ENCODE data around the gene NOTCH3. TPM values are rescaled to one million over a fixed set of nuclear protein-coding genes. Genes with fewer than 3 reads are reported as not detected.
A peak's percentile ranks its signal among the peaks of the same experiment; 100 is the strongest.

The NOTCH3 gene
- total RNA-seq, 2 donors from 2014 or later, result 0.05 to 0.18 TPM

DNA sequence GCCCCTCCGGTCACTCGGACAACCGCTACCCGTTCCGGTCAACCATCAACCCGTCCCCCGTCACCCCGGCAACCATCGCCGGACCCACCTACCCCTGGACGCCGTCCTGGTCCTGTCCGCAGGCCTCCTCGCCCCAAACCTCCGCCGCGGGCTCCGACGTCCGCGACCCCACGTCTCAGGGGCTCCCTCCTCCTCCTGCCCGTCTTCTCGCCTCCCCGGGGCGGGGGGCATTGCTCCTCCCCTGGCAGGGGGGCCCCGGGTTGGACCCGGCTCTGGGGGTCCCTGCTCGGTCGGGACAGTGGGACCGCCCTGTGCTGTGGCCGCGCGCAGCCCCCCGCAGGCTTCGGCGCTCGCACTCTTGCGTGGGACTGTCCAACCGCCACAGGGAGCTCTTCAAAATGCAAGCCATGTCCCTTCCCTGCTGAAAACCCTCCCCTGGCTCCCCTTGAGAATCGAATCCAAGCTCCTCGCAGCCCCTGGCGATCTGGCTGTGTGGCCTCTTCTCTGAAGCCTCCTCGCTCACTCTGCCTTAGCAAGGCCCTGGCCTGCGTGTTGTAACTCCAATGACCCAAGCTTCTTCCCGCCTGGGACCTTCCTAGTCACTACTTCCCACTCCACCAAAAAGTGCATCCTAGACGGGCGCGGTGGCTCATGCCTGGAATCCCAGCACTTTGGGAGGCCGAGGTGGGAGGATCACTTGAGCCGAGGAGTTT lies 23.0 kb upstream of the NOTCH3 start:
- DNase-seq (no peak), ATAC-seq (no peak)
- Mint-ChIP-seq H3K4me3 (peak overlapping the region; percentile 86), H3K4me1 (peaks cover 9% of the 10 kb centered on the region), H3K27ac (peak overlapping the region; percentile 81), H3K36me3 (ENCODE audit: low read depth) (no peaks in the 10 kb centered on the region), H3K27me3 (peaks cover 17% of the 10 kb centered on the region)
- H3K9me3 ChIP-seq (ENCODE audit: control insufficient read depth, low read length, poor library complexity, severe bottlenecking), result no peaks in the 10 kb centered on the region

- H3K9me3 ChIP-seq (ENCODE audit: control insufficient read depth, low read length, poor library complexity, severe bottlenecking), result no peaks in the 10 kb centered on the region
- DNase-seq (peak; percentile 53 to 65 (median 58)), ATAC-seq (peak; percentile 99)
- H3K4me3 Mint-ChIP-seq, result peak overlapping the region; percentile 86
- peak overlapping the region; percentile 81 for H3K27ac Mint-ChIP-seq
- peaks cover 9% of the 10 kb centered on the region for H3K4me1 Mint-ChIP-seq
- peaks cover 17% of the 10 kb centered on the region for H3K27me3 Mint-ChIP-seq
- no peaks in the 10 kb centered on the region for H3K36me3 Mint-ChIP-seq (ENCODE audit: low read depth)
Measured at GRCh38 chr19:15222738-15223648, 22.2 kb upstream of the NOTCH3 start.

GRCh38 chr19:15220833-15221232 lies 20.0 kb upstream of the NOTCH3 start:
- DNase-seq, result no peak
- no peak for ATAC-seq
- no peaks in the 10 kb centered on the region for H3K9me3 ChIP-seq (ENCODE audit: control insufficient read depth, low read length, poor library complexity, severe bottlenecking)
- H3K36me3 Mint-ChIP-seq (ENCODE audit: low read depth), result no peaks in the 10 kb centered on the region
- H3K27me3 Mint-ChIP-seq, result peaks cover 12% of the 10 kb centered on the region
- peaks cover 9% of the 10 kb centered on the region for H3K4me1 Mint-ChIP-seq
- H3K4me3 Mint-ChIP-seq, result no peak overlapping the region
- no peak overlapping the region for H3K27ac Mint-ChIP-seq

GRCh38 chr19:15218501-15218900 lies 17.7 kb upstream of the NOTCH3 start:
- Mint-ChIP-seq H3K27ac (no peak overlapping the region), H3K4me3 (no peak overlapping the region), H3K27me3 (peaks cover 12% of the 10 kb centered on the region), H3K4me1 (peaks cover 12% of the 10 kb centered on the region), H3K36me3 (ENCODE audit: low read depth) (no peaks in the 10 kb centered on the region)
- H3K9me3 ChIP-seq (ENCODE audit: control insufficient read depth, low read length, poor library complexity, severe bottlenecking), result no peaks in the 10 kb centered on the region
- DNase-seq (no peak), ATAC-seq (no peak)

GRCh38 chr19:15216363-15216762 lies 15.6 kb upstream of the NOTCH3 start:
- ATAC-seq, result no peak
- Mint-ChIP-seq H3K27ac (no peak overlapping the region), H3K4me1 (peaks cover 5% of the 10 kb centered on the region), H3K27me3 (peaks cover 4% of the 10 kb centered on the region), H3K36me3 (ENCODE audit: low read depth) (no peaks in the 10 kb centered on the region), H3K4me3 (no peak overlapping the region)
- DNase-seq, result no peak
- H3K9me3 ChIP-seq (ENCODE audit: control insufficient read depth, low read length, poor library complexity, severe bottlenecking), result no peaks in the 10 kb centered on the region

GRCh38 chr19:15213715-15214381 lies 13.1 kb upstream of the NOTCH3 start:
- Mint-ChIP-seq H3K27me3 (no peaks in the 10 kb centered on the region), H3K4me3 (no peak overlapping the region), H3K4me1 (peaks cover 5% of the 10 kb centered on the region), H3K27ac (no peak overlapping the region), H3K36me3 (ENCODE audit: low read depth) (no peaks in the 10 kb centered on the region)
- H3K9me3 ChIP-seq (ENCODE audit: control insufficient read depth, low read length, poor library complexity, severe bottlenecking), result no peaks in the 10 kb centered on the region
- DNase-seq (no peak), ATAC-seq (no peak)

GRCh38 chr19:15212711-15213110 lies 11.9 kb upstream of the NOTCH3 start:
- Mint-ChIP-seq H3K27ac (no peak overlapping the region), H3K36me3 (ENCODE audit: low read depth) (no peaks in the 10 kb centered on the region), H3K4me1 (peaks cover 5% of the 10 kb centered on the region), H3K4me3 (no peak overlapping the region), H3K27me3 (no peaks in the 10 kb centered on the region)
- no peaks in the 10 kb centered on the region for H3K9me3 ChIP-seq (ENCODE audit: control insufficient read depth, low read length, poor library complexity, severe bottlenecking)
- no peak for ATAC-seq
- DNase-seq, result no peak

GRCh38 chr19:15210323-15210781 lies 9.6 kb upstream of the NOTCH3 start:
- DNase-seq (no peak), ATAC-seq (peak; percentile 47)
- Mint-ChIP-seq H3K36me3 (ENCODE audit: low read depth) (no peaks in the 10 kb centered on the region), H3K4me3 (no peak overlapping the region), H3K27ac (no peak overlapping the region), H3K27me3 (peaks cover 12% of the 10 kb centered on the region), H3K4me1 (peaks cover 4% of the 10 kb centered on the region)
- no peaks in the 10 kb centered on the region for H3K9me3 ChIP-seq (ENCODE audit: control insufficient read depth, low read length, poor library complexity, severe bottlenecking)

- DNase-seq (no peak), ATAC-seq (no peak)
- Mint-ChIP-seq H3K4me3 (peak overlapping the region; percentile 81), H3K27ac (no peak overlapping the region), H3K4me1 (peaks cover 13% of the 10 kb centered on the region), H3K36me3 (ENCODE audit: low read depth) (peaks cover 12% of the 10 kb centered on the region), H3K27me3 (peaks cover 66% of the 10 kb centered on the region)
- no peaks in the 10 kb centered on the region for H3K9me3 ChIP-seq (ENCODE audit: control insufficient read depth, low read length, poor library complexity, severe bottlenecking)
Measured at GRCh38 chr19:15201374-15202023, 704 bp upstream of the NOTCH3 start.

DNA sequence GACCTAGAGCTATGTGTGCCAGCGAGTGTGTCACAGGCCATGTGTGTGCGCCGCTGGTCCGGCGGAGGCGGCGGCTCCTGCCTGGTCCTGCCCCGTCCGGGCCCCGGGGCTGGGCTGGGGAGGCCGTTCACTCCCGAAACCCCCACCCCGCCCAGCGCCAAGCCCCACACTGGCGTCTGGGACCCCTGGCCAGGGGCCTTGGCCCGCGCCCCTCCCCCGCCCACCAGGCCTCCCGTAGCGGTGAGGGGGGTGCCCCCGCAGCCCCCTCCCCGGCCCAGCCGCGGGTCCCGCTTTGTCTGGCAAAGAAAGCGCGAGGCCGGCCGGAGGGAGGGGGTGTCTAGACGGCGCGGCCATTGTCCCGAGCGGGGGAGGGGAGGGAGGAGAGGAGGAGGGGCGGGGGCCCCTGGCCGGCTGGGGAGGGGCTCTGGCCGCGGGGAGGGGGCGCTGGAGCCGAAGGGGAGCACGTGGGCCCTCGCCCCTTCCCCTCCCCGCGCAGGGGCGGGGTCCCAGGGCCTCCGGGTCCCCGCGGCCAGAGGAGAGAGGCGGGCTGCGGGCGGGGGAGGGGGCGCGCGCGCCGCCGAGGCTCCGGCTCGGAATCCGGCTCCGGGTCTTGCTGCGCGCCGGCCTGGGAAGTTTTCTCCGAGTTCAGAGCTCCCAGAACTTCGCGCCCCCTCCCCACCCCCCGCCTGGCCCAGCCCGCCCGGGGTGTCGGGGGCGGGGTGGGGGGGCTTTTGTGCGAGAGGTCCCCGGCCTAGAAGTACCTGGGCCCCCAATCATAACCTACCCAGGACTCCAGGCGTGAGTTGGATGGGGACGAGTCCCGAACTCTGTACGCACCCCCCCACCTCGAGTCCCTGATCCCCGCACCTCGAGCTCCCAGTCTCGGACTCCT lies 888 bp downstream of the NOTCH3 start:
- peaks cover 60% of the 10 kb centered on the region for H3K27me3 Mint-ChIP-seq
- H3K4me3 Mint-ChIP-seq, result peak overlapping the region; percentile 80
- H3K27ac Mint-ChIP-seq, result peak overlapping the region; percentile 10
- peaks cover 12% of the 10 kb centered on the region for H3K36me3 Mint-ChIP-seq (ENCODE audit: low read depth)
- H3K4me1 Mint-ChIP-seq, result peaks cover 13% of the 10 kb centered on the region
- ATAC-seq, result no peak
- H3K9me3 ChIP-seq (ENCODE audit: control insufficient read depth, low read length, poor library complexity, severe bottlenecking), result no peaks in the 10 kb centered on the region
- DNase-seq, result no peak

- peak overlapping the region; percentile 10 for H3K27ac Mint-ChIP-seq
- DNase-seq (no peak), ATAC-seq (no peak)
- H3K4me3 Mint-ChIP-seq, result peak overlapping the region; percentile 80
- peaks cover 16% of the 10 kb centered on the region for H3K4me1 Mint-ChIP-seq
- H3K36me3 Mint-ChIP-seq (ENCODE audit: low read depth), result peaks cover 15% of the 10 kb centered on the region
- no peaks in the 10 kb centered on the region for H3K9me3 ChIP-seq (ENCODE audit: control insufficient read depth, low read length, poor library complexity, severe bottlenecking)
- peaks cover 64% of the 10 kb centered on the region for H3K27me3 Mint-ChIP-seq
Measured at GRCh38 chr19:15198951-15199660, 1.7 kb downstream of the NOTCH3 start.

Data from T-helper 17 cell (primary cell).